T-helper 2 cell treated with Interferon-gamma antibody and Interleukin-4, amounts not matched to agents 5 μg/mL and 100 μg/mL, for 36 hours (primary cell): ENCODE measurements around the gene PSG1.
"Not testable (repeated sequence)": the region's sequence is repeated elsewhere in the genome, so short reads cannot be mapped to it uniquely, and the experiment has no call there.

Experiments
- DNase-seq: peaks from one replicate; pipeline ENCODE4 v3.0.0; 2021; ENCODE audit warnings: low spot score
- H3K27ac Mint-ChIP-seq: one replicate; pipeline ENCODE4 v1.8.0; 2021; ENCODE audit warnings: mild to moderate bottlenecking, mixed read lengths
- H3K27me3 Mint-ChIP-seq: one replicate; pipeline ENCODE4 v1.8.0; 2021; ENCODE audit warnings: low read depth, mixed read lengths
- H3K36me3 Mint-ChIP-seq: one replicate; pipeline ENCODE4 v1.8.0; 2021; ENCODE audit warnings: low read depth, mixed read lengths
- H3K4me1 Mint-ChIP-seq: one replicate; pipeline ENCODE4 v1.8.0; 2021; ENCODE audit warnings: low read depth, mixed read lengths
- H3K4me3 Mint-ChIP-seq: one replicate; pipeline ENCODE4 v1.8.0; 2022; ENCODE audit warnings: mild to moderate bottlenecking, moderate library complexity, mixed read lengths
- H3K9me3 Mint-ChIP-seq: one replicate; pipeline ENCODE4 v1.8.0; 2021; ENCODE audit warnings: mixed read lengths

Gene PSG1

DNA sequence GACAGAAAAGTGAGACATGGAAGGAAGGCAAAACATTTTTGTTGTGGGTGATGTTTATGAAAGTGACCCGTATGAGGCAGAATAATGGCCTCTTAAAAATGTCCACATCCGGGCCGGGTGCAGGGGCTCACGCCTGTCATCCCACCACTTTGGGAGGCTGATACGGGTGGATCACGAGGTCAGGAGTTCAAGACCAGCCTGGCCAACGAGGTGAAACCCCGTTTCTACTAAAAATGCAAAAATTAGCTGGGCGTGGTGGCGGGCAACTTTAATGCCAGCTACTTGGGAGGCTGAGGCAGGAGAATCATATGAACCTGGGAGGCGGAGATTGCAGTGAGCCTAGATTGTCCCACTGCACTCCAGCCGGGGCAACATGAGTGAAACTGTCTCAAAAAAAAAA lies 20.2 kb upstream of the PSG1 start:
- H3K36me3 Mint-ChIP-seq, H3K9me3 Mint-ChIP-seq, H3K27me3 Mint-ChIP-seq, H3K4me3 Mint-ChIP-seq, DNase-seq, H3K27ac Mint-ChIP-seq, H3K4me1 Mint-ChIP-seq: not testable (repeated sequence)

DNA sequence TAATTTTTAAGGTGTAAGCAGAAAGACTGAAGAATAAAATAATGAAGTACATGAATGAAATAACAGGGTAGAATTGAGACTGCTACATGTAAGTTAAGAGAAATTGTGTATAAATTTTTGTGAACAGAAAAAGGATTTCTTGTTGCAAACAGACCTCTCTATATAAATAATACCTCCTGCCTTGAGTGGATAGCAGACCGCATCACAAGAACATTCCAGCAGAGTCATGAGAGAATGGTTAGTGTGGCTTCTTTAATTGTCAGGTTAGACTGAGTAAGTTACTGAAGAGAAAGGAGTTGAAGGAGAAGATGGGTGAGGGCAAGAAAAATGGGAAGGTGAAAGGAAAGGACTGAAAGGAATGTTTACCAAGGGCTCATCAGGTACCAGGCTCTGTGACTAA lies 19.6 kb upstream of the PSG1 start:
- not testable (repeated sequence) for H3K9me3 Mint-ChIP-seq, H3K36me3 Mint-ChIP-seq, DNase-seq, H3K27me3 Mint-ChIP-seq, H3K4me1 Mint-ChIP-seq, H3K4me3 Mint-ChIP-seq, H3K27ac Mint-ChIP-seq

DNA sequence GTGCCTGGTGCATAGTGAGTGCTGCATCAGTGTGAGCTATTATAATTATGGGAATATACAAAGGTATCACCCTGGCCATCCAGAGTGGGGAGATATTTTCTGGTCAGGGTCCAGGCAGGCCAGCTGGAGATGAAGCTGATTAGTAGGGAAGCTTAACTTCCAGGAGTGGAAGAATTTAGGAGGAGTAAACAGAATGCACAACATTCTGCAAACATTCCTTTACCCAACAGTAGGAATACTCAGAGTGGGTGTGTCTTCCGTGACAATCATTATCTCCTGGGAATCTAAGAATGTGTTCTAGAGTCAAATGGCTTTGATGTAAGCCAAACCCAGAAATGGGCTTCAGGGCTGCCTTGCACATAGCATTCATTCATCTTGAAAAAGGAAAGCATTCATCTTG lies 19.1 kb upstream of the PSG1 start:
- not testable (repeated sequence) for DNase-seq, H3K4me3 Mint-ChIP-seq, H3K36me3 Mint-ChIP-seq, H3K4me1 Mint-ChIP-seq, H3K9me3 Mint-ChIP-seq, H3K27ac Mint-ChIP-seq, H3K27me3 Mint-ChIP-seq

DNA sequence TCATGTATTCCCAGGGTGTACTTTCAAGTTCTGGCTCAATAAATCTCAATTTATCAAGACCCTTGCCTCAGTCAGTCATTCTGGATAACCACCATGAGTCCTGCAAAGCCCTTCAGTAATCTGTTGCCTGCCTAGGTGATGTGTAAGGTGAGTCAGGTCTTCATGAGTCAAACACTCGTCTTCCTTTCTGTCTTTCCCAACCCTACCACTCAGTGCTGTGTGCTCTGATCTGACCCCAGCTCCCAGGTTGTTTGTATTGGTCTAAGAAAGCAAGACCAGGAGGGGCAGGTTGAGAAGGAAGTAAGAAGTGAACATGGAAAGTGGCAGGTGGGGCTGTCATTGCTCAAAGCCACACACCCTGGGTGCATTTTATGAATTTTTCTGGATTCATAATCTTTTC lies 18.2 kb upstream of the PSG1 start:
- H3K9me3 Mint-ChIP-seq, H3K27me3 Mint-ChIP-seq, H3K4me1 Mint-ChIP-seq, DNase-seq, H3K27ac Mint-ChIP-seq, H3K36me3 Mint-ChIP-seq, H3K4me3 Mint-ChIP-seq: not testable (repeated sequence)

DNA sequence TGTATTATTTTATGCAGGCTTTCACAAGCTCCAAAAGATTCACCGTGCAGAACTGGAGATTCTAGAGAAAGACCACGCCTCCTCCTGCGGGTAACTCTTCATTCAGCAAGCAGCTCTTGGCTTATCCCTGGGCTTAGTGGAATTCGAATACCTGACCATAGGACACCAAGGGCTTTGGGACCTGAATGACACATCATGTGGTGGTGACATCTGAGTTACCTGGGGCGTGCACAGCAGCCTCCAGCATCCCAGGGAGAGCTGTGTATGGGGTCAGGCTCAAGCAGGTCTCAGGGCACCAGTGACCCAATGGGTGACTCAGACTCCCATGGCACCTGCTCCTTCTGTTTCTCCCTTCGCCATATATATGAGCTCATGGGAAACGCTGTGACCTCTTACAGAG lies 10.9 kb upstream of the PSG1 start:
- not testable (repeated sequence) for H3K4me1 Mint-ChIP-seq, H3K4me3 Mint-ChIP-seq, H3K27me3 Mint-ChIP-seq, DNase-seq, H3K27ac Mint-ChIP-seq, H3K36me3 Mint-ChIP-seq, H3K9me3 Mint-ChIP-seq

DNA sequence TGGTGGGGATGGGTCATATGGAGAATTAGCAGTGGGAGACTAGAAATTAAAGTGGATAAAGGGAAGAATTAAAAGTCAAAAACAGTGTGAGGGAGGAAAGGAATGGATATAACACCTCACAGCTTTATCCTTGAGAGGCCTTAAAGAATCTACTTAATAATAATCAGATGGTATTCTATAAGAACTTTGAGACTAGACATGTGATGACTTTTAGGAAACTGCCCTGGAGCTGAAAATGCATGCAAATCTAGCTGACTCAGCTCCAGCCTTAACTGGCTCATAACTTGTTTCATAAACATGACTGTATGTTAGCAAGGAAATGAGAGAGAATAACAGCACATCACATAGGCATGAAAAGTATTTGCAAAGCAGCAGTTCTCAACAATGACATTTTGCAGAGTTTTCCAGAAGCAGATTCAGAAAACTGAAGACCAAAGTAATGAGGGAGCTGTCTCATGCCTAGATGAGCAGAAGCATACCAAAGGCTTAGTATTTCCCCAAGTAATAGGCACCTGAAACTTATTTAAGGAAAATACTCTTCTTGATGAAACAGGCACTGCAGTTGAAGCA lies 8.4 kb upstream of the PSG1 start:
- not testable (repeated sequence) for H3K27ac Mint-ChIP-seq, H3K4me3 Mint-ChIP-seq, H3K4me1 Mint-ChIP-seq, H3K27me3 Mint-ChIP-seq, DNase-seq, H3K9me3 Mint-ChIP-seq, H3K36me3 Mint-ChIP-seq

DNA sequence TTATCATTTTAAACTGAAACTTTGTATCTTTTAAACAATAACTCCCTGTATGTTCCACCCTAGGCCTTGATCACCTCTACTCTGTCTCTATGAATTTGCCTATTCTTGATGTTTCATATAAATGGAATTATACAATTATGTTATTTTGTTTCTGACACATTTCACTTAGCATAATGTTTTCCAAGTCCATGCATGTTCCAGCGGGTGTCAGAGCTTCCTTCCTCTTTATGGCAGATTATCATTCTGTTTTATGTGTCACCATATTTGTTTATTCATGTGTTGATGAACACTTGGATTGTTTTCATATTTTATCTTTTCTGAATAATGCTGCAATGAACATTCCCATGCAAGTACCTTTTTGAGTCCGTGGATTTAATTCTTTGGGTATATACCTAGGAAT lies 3.2 kb upstream of the PSG1 start:
- not testable (repeated sequence) for H3K4me3 Mint-ChIP-seq, H3K27ac Mint-ChIP-seq, H3K9me3 Mint-ChIP-seq, H3K36me3 Mint-ChIP-seq, H3K27me3 Mint-ChIP-seq, H3K4me1 Mint-ChIP-seq, DNase-seq

DNA sequence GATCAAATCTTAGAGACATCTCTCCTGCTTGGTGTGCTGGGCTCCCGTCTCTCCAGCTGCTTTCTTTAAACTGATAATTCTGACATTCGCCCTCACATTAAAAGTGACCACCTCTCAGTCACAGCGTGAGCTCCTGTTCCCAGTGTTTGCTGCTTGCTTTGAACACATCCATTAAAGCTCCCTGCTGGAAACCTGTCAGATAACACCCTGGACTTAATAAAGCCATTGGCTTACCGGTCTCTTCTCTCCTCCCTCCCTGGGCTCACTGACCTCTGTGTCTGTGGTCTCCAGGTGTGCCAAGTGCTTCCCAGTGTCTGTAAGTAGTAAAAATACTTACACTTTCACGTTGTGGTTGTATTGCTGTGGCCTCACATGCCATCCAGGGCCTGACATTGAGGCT lies 2.5 kb upstream of the PSG1 start:
- not testable (repeated sequence) for DNase-seq, H3K4me1 Mint-ChIP-seq, H3K27me3 Mint-ChIP-seq, H3K9me3 Mint-ChIP-seq, H3K36me3 Mint-ChIP-seq, H3K27ac Mint-ChIP-seq, H3K4me3 Mint-ChIP-seq

DNA sequence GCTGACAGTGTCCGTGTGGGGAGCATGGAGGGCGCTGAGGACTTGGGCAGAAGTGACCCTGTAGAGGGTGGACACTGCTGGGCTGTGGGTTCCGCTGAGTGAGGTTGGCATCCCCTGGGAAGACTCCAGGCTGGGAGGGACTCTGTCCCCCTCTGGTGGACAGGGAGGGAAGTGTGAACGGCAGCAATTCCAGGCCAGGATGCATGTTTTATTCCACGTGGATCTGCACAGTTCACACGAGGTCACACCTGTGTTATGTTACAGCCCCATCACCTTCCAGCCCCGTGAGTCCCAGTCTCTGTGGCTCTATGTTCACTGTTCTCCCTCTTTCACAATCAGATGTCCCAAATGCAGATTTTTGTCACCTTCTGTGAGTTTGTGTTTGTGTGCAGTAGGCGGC lies 1.8 kb upstream of the PSG1 start:
- not testable (repeated sequence) for DNase-seq, H3K27me3 Mint-ChIP-seq, H3K4me1 Mint-ChIP-seq, H3K9me3 Mint-ChIP-seq, H3K27ac Mint-ChIP-seq, H3K4me3 Mint-ChIP-seq, H3K36me3 Mint-ChIP-seq

DNA sequence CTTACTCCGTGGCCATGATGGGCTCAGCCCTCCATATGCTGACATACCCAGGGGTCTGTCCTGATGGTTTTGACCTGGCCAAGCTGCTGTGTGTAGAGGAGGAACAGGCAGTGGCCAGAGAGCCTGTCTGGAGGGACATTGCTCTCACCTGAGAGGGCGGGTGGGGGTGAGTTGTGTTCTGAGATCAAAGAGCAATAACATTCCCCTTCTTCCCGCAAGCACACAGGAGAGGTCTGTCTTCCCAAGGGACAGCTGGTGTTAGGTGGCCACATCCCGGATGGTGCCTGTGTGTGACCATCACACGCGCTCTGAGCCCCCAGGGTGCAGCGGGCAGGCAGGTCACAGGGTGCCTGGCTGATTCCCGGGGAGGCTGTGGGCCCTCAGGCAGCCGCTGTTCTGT lies 1.1 kb upstream of the PSG1 start:
- not testable (repeated sequence) for H3K4me3 Mint-ChIP-seq, H3K9me3 Mint-ChIP-seq, H3K27me3 Mint-ChIP-seq, H3K4me1 Mint-ChIP-seq, H3K27ac Mint-ChIP-seq, H3K36me3 Mint-ChIP-seq, DNase-seq

DNA sequence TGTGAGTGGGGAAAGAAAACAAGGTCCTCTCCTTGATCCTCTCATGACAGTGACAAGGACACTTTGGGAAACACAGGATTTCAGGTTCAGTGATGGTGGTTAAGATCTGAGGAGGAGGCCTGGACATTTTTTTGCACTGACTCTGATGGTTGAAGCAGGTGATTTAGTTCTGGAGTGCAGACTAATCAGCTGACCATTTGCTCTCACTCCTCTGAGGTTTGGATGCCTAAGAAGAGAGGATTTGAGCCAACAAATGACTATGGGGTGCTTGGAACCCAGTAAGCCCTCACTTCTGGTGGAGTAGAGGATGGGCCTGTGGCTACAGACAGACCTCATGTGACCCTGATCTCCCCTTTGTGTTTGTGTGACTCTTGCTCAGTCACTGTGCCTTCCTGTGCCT lies 2.9 kb downstream of the PSG1 start:
- H3K27ac Mint-ChIP-seq, H3K4me3 Mint-ChIP-seq, H3K27me3 Mint-ChIP-seq, H3K9me3 Mint-ChIP-seq, H3K36me3 Mint-ChIP-seq, DNase-seq, H3K4me1 Mint-ChIP-seq: not testable (repeated sequence)

DNA sequence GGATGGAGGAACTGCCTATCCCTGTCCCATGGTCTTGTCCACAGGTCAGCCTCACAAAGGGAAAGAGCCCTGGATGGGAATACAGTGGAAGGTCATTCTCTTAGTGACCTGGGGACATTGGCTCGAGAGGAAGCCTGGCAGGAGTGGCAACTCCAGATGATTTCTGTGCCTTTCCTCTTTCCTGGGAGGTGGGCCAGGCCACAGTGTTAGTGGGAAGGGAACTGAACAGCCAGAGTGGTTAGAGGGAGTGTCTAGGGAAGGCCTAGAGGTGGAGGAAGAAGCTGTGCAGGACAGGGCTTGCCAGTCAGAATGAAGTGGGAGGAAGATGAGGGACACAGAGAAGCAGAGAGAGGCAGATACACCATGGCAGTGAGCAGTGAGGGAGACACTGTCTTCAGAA lies 3.6 kb downstream of the PSG1 start:
- H3K4me1 Mint-ChIP-seq = not testable (repeated sequence)

DNA sequence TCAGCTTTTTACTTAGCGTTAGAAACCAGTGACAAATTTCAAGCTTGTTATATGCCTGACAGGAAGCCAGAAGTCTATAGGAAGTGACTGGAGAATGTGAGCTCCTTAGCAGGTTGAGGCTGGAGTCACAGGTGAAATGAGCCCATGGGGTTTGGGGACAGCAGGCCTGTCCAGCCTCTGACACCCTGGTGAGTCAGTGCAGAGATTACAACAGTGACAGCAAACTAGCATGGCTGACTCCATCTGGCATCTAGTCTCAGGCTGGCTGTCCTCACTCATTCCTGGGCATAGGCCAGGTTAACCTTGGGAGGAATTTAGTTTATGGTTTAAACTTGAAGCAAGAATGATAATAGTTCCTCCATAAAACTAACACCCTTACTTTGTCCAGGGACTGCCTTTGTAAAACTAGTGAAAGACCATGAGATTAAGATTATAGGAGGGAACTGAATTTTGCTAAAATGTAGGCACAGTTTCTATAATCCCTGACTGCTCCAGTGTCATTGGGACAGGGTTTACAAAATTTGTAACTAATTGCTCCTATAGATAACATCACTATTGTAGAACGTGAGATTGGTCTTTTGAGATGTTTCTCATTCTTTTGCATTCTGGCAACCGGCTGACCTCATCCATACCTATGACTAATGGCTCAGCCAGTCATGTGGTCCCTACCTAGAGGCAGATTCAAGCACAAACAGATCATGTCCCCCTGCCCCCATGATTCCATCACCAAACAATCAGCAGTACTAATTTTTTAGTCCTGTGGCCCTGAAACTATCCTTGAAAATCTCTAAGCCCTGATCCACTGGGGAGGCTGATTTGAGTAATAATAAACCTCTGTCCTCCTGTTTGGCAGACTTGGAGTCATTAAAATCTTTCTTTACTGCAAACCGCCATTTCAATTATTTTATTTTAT lies 4.4 kb downstream of the PSG1 start:
- not testable (repeated sequence) for H3K36me3 Mint-ChIP-seq, H3K4me1 Mint-ChIP-seq, H3K4me3 Mint-ChIP-seq, H3K27me3 Mint-ChIP-seq, H3K9me3 Mint-ChIP-seq, H3K27ac Mint-ChIP-seq, DNase-seq

More for the DNA sequence above, 3.6 kb downstream of the PSG1 start:
- not testable (repeated sequence) for H3K36me3 Mint-ChIP-seq, DNase-seq, H3K27me3 Mint-ChIP-seq, H3K27ac Mint-ChIP-seq, H3K9me3 Mint-ChIP-seq, H3K4me3 Mint-ChIP-seq

DNA sequence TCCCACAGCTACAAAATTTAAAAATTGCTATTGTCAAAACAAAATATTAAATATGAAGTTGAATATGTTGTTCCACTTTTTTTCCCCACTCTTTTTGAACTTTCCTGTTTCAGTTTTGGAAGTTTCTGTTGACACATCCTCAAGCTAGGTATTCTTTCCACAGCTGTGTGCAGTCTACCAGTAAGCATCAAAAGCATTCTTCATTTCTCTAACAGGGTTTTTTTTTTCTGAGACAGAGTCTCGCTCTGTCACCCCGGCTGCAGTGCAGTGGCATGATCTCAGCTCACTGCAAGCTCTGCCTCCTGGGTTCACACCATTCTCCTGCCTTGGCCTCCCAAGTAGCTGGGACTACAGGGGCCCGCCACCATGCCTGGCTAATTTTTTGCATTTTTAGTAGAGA lies 5.4 kb downstream of the PSG1 start:
- H3K4me3 Mint-ChIP-seq, H3K27ac Mint-ChIP-seq, H3K36me3 Mint-ChIP-seq, DNase-seq, H3K4me1 Mint-ChIP-seq, H3K9me3 Mint-ChIP-seq, H3K27me3 Mint-ChIP-seq: not testable (repeated sequence)

DNA sequence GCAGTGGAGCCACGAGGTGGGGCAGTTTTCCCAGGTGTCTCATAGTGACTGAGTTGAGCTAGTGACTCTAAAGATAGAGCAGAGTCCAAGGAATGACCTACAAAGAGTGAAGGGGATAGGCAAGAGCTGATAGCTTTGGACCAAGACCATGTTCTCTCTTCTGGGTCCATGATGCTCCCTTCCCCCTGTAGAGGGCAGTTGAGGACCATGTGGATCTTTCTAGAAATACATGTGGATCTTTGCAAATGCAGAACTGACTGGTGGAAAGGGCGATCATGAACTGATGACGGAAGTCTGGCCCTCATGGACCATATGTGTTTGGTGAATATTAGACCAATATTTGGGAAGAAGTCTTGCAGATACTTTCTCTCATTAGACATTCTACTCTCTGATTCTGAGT lies 6.9 kb downstream of the PSG1 start:
- H3K4me3 Mint-ChIP-seq = no peak overlapping the region
- H3K4me1 Mint-ChIP-seq = no peaks in the 10 kb centered on the region
- H3K9me3 Mint-ChIP-seq = no peaks in the 10 kb centered on the region
- H3K27me3 Mint-ChIP-seq = no peaks in the 10 kb centered on the region
- no peak overlapping the region for H3K27ac Mint-ChIP-seq
- DNase-seq = no peak
- H3K36me3 Mint-ChIP-seq = no peaks in the 10 kb centered on the region
